ENCODE results near the gene CCL18.

GRCh38 chr17:36074365-36074764 is 10.3 kb downstream of the CCL18 start:
- TF ChIP-seq POLR2A (IDR thresholded peaks at IDR 0.05; ENCODE audit: low read depth, low read length) (no peak), CTCF (IDR thresholded peaks at IDR 0.05; ENCODE audit: extremely low read depth in 1 of 2, insufficient read depth in 1 of 2, low read depth in 1 of 2, low read length in 2 of 2) (no peak), POLR2AphosphoS5 (IDR thresholded peaks at IDR 0.05; ENCODE audit: insufficient read depth, low read depth, low read length) (no peak)
